Stimulated activated CD8-positive, alpha-beta memory T cell treated with anti-CD3 and anti-CD28 coated beads, Interleukin-2, amount 100 ng/mL, for 48 hours (primary cell): ENCODE data around the gene ARF5.

Experiments
- DNase-seq, 2 donors: peaks; one replicate each; pipeline ENCODE4 v3.0.0-alpha.2; 2020; ENCODE audit warnings: low read depth in 2 of 2

ARF5 gene

DNA sequence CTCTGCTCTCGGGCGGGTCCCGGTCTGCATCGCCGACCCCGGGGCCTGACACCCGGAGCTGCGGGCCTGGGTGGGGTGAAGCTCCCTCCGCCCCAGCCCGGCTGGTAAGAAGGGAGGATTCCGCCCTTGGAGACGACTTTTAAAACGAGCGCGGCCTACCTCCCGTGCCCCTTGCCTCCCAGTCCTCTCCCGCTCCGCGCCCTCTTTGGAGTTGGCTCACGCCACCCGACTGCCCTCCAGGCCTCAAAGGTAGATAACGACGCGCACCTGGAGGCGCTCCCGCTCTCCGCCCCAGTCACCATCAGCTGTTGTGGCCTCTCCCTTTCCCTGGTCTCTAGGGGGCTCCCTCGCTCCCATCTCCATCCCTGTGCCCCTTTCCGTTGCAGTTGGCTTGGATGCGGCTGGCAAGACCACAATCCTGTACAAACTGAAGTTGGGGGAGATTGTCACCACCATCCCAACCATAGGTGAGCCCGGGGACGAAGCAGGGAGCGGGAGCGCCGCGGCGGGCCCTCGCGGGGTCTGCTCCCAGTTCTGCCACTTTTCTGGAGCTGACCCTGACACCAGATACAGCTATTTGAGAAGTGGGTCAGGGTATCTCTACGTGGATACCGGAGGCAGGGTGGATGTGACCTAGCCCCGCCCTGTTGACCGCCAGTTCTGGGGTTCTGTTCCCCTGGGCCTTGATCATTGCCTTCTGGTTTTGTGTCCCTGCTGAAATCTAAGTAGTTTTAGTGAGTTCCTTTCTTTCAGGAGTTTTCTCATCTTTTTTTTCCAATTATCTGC, 679 bp downstream of the ARF5 start:
- DNase-seq = peak; percentile 14 to 16

DNA sequence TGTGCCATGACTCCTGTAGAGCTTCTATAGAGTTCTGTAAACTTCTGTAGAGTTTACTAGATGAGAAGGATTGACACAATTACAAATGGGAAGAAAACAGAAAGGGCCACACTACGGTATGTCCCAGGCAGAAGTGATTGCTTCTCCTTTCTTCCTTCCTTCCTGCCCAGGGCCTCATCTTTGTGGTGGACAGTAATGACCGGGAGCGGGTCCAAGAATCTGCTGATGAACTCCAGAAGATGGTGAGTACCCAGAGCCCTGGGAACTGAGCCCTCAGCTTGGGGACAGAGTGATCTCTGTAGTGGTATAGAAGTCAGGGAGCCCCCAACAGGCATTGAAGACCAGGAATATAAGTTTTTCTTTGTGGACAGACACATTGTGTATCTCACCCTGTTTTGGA, 1.7 kb downstream of the ARF5 start:
- DNase-seq = no peak

DNA sequence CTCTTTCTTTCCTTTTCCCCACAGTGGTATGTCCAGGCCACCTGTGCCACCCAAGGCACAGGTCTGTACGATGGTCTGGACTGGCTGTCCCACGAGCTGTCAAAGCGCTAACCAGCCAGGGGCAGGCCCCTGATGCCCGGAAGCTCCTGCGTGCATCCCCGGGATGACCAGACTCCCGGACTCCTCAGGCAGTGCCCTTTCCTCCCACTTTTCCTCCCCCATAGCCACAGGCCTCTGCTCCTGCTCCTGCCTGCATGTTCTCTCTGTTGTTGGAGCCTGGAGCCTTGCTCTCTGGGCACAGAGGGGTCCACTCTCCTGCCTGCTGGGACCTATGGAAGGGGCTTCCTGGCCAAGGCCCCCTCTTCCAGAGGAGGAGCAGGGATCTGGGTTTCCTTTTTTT, 3.0 kb downstream of the ARF5 start:
- no peak for DNase-seq

DNA sequence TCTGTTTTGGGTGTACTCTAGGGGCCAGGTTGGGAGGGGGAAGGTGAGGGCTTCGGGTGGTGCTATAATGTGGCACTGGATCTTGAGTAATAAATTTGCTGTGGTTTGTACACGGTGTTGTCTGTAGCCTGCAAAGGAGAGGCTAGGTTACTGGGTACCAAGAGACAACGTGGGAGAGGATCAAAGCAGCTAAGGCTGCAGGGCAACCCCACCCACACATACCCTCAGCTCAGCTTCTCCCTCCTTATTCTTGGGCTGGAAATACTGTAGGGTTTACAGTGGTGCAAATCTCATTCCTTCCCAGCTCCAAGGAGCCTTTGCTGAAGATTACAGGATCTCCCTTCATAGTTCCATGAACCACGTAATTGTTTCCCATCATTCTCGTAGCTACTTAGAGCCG, 3.4 kb downstream of the ARF5 start:
- no peak for DNase-seq

DNA sequence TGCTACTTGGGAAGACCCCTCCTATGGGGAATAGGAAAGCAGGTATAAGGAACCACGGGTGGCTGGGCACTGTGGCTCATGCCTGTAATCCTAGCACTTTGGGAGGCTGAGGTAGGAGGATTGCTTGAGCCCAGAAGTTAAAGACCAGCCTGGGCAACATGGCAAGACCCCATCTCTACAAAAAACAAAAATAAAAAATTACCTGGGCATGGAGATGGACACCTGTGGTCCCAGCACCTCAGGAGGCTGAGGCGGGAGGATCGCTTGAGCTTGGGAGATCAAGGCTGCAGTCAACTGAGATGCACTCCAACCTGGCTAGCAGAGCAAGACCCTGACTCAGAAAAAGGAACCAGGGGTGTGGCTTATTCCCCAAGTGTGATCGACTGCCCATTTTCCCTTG, 4.3 kb downstream of the ARF5 start:
- DNase-seq = no peak

DNA sequence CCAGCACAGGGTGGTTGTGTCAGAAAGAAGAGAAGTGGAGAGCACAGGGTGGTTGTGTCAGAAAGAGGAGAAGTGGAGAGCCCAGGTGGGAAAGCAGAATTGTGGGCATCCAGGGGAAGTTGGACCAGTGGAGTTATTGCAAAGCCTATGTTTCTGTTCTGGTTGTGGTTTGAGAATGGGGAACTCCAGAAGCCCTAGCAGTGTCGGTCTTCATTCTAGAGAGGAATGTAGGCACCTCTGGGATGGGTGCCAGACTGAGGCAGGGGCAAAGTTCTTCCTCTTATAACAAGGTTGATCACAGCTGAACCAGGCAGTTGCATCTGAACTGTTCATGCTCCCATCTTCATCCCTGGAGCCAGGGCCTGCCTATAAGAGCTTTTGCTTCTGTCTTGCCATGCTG, 6.3 kb downstream of the ARF5 start:
- DNase-seq = no peak

DNA sequence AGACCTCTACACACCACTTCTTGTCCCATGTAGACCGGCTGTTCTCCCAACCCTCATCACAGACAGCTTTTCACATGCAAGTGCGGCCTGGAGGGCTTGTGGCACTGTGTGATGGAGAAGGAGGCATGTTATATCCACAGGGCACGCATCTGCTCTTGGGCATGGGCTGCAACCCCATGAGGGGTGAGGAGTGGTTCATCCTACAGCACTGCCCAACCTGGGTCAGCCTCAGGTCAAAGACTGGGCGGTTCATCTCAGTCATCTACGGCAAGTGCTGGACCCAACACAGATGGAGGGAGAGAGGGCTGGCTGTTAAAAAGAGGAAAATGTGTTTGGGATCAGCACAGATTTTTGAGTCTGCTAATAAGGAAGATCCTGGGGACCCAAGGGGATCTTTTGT, 7.5 kb downstream of the ARF5 start:
- DNase-seq = no peak

DNA sequence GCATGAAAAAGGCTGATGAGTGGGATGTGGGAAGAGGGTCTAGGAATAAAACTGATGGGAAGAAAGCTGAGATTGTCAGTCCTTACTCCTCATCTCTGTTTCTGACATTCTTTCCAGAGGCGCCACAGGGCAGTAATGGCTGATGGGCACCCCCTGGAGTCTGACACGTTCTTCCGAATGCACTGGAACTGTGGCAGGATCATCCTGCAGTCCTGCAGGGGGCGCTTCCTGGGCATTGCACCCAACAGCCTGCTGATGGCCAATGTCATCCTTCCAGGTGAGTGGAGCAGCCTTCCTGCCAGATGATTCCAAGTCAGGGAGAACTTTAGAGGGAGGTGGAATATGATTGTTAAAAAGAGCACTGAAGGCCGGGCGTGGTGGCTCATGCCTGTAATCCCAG, 10.1 kb downstream of the ARF5 start:
- no peak for DNase-seq

DNA sequence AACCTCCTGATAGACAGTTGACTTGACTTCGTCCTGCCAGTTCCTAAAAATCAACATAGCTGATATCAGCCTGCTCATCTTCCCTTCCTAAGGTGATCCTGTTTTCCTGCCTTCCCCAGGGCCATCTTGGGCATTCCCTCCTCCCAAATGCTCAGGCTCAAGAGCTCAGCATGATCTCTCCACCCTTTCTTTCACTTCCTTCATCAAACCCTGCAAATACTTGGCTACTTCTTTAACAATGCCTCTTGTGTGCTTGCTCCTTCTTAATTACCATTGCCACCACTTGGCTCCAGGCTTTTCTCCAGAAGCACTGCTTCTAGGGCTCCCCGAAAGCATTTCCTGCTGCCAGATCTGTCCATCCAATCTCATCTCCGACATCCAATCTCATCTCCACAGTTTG, 12.7 kb downstream of the ARF5 start:
- DNase-seq = no peak

DNA sequence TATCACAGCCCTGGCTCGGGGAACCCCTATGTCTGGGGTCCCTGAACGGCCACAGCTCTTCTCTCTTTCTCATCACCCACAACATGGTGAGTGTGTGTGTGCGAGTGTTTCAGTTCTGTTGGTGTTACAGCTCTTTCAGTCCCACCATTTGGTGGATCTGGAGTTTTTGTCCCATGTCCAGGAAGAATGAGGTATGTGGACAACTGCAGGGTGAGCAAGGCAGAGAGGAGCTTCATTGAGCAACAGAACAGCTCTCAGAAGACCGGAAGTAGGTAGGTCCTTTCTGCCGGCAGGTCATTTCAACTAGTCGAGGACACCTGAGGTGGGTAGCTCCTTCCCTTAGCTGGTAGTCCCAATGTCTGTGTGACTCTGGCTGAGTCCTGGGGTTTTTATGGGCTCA, 20.2 kb downstream of the ARF5 start:
- DNase-seq = no peak

DNA sequence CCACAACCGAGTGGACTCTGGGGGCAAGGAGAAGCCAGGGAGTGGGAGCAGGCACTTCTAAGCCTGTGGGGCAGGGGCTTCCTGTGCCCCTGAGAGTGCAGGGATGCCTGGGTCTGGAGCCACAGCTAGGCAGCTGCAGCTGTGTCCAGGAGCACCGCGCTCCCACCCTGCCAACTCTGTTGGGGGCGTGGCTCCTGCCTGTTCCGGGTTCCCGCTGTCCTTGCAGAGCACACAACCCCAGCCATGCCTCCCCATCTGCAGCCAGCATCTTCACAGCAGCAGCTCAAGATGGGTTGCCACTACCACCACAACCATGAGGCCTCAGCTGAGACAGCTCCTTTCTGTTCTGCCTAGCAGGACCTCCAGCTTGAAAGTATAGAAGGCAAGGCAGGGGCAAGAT, 21.1 kb downstream of the ARF5 start:
- no peak for DNase-seq

DNA sequence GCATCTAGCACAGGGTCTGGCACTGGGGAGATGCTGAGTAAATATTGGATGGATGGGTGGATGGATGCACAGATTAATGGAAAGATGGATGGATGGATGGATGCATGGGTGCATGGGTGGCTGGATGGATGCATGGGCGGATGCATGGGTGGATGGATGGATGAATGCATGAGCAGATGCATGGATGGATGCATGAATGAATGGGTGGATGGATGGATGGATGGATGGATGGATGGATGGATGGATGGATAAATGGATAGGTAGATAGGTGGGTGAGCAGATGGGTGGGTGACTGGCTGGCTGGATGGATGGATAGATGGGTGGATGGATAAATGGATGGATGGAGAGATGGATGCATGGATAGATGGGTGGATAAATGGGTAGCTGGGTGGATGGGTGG, 24.1 kb downstream of the ARF5 start:
- DNase-seq = no peak

DNA sequence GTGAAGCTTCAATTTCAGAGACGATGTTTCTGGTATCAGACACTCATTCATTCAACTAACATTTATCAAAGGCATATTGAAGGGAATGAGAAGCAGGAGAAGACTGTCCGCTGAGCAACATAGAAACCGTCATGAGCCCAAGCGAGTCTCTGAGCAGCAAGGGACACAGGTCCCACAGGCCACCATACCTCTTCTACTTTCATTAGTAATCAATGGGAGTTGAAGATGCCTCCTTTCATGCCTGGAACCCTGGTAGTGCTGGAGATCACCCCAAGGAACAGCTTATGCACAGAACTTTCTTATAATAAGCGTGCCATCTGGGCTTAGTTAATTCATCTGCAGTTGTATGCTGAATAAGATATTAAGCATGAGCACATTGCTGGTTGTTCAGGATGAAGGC, 28.5 kb downstream of the ARF5 start:
- no peak for DNase-seq

DNA sequence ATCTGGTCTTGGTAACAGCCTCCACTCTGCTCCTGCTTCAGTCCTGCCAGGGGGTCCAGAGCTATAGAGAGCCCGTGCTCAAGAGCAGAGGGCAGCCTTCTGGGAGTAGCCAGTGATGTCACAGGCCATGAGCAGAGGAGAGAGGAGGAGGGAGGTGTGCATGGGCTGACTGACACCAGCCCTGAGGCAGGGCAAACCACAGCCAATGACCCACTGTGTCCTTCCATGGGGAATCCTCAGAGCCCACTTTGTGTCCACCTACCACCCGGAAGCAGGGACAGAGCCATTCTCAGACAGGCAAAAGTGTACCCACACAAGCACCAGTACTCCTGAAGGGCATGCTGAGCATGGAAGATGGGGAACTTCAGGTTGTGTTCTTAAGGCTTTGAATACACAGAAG, 29.8 kb downstream of the ARF5 start, which contains the start of gene PAX4:
Gene PAX4 (minus strand): TSS at position 101 of the 400 bp plus-strand sequence. CDS start 2,214 bp downstream, outside the sequence.
- no peak for DNase-seq

DNA sequence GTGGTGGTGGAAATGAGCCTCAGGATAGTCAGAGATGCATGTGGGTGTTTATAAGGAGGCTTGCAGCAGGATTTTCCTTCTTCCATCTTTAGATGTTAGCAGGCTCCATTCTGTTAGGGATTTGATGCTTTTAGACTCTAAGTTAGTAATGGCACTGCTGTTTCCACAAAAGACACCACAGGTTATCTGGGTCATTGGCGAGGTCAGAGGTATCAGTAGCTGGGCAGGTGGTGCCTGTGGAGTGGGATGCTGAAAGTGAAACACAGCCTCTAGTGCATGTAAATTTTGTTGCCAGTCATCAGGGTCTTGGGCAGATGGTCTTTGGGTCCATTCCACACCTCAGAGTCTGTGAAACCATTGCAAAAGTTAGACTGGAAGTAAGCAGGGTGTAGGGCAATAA, 30.6 kb downstream of the ARF5 start:
- DNase-seq = no peak

DNA sequence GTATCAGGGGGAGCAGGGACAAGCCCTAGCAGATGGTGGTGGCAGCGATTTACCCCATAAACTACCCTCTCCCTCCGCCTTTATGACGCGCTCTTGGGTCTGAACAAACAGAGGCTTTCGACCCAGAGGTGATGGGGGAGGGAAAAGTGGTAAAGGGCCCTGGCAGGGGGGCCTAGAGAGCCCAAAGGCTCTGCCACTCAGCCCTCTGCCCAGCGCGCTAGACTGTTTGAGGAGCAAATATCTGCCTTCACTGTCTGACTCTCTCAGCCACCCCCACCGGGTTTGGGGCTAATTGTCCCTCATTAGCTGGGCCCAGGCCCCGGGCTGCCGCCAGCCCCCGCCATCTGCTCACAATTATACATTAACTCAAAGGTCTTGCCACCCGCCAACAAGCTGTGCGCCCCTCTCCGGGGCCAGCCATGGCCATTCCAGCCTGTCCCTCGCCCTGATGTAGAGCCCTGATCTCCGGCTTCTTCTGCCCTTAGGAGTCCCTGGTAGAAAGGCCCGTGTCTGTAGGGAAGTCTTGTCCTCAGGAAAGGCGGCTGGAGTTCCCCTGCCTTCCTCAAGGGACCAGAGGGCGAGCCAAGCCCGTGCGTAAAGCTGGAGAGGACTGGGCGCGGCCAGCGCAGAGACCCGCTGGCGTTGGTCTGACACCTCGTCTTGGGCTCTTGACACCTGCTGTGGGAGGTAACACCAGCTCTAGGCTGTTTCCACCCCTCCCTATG, 31.6 kb downstream of the ARF5 start:
- DNase-seq = no peak

DNA sequence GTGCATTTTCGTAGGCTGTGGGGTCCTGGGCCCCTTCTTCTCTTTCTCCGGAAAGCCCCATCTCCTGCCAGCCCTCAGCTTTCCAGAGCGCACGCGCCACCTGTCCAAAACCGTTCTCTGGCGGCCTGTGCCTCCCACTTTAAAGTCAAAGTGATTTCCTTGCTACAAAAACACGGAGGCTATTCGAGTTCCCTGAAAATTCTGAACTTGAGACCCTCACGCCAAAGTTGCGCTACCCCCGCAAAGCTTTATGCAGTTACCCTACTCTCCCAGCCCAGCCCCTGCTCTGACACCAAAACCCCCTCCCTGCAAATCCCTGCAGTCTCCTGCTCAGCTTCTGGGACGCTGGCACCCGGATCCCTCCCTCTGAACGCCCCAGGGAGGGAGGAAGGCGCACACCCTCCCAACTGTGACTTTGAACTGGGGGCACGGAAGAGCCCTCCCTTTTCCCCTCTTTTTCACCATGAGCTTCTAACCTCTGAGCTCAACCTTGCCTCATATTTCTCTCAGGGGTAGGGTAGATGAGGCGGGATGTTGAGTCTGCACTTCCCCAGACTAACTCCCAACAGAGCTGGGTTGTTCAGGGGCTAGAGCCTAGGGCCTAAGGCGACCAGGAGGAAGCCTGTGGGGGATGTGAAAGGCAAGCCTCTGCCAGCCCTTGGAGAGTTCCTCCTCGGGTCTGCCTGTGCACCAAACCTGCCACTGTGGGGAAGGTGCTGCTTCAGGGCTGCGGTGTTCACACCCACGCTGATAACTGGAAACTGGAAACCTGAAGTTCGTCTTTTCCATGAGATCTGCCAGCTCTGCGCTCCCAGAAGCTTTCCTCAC, 32.4 kb downstream of the ARF5 start:
- DNase-seq = no peak

DNA sequence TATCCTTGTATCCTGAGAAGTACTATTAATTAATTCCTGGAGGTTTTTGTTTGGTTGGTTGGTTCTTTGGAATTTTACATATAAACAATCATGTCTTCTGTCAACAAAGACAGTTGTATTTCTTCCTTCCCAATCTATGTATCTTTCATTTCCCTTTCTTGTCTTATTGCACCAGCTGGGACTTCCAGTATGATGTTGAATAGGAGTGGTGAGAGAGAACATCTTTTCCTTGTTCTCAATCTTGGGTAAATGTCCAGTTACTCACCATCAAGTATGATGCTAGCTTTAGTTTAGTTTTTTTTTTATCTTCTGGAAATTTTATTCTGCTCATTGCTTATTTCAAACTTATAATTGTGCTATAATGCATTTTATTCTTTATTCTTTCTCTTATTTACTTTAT, 37.1 kb downstream of the ARF5 start:
- no peak for DNase-seq

DNA sequence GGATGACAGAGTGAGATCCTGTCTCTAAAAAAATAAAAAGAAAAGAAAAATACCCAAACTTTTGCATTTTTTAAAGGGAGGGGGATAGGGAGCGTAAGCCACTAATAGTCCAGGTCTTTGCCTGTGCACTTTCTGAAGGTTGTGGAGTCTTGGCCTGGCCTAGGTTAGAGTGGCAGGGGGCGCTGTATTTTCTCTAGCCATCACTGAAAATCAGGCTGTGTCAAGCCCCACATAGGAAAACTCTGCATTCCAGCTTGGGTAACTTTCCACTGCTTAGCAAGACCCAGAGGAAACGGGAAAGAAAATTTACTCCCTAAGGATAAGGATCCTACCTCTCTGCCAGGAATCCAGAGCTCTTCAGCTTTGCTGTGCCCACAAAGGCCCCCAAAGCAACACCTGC, 40.2 kb downstream of the ARF5 start:
- no peak for DNase-seq

DNA sequence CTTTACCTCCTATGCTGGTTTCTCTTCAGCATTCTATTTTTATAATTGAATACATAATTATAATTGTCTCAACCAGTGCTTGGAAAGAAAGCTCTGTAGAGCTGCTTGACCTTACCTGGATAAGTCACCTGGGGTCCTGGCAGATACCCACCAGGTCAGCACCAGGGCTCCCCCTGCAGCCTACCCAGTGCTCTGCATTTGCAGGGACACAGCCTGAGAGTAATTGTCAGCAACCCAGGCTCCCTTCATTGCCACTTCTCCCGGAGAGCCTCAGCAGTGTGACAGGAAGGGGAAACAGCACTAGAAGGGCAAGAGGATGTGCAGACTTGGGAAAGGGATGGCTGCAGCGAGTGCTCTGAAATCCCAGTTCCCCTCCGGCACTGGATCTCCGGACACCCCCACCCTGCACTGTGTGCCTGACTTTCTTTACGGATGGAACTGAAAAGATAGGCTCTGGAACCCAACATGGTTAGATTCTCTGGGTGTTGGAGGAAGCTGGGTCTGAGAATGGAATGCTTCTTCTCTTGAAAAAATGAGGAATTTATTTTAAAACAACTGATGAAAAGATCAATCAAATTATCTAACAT, 41.1 kb downstream of the ARF5 start:
- peak in 1 of 2 donors; percentile 29 for DNase-seq

DNA sequence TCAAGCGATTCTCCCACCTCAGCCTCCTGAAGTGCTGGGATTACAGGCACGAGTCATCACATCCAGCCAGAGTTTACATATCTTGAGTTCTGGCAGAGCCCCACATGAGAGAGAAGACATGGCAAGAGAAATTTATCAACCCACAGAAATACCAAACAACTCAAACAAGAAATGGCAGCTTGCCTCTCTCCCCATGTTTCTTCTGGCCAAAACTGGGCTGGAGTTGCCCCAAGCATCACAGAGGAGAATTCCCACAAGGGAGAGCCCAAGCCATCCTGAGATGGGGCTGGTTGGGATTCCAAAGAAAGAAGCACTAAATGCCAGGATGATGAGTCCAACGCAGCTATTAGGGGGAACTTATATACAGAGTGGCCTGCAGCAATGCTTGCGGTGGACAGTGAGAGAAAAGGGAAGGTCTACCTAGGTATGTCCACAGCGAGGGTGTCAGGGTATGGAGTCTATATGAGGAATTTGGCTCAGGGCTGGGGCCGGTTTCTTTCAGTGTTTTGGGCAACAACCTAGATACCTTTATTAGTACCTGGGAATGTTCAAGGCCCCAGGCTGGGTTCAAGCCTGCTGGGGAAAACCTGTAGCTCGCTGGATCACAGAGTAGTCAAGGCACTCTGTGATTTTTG, 44.2 kb downstream of the ARF5 start:
- DNase-seq = no peak
